ENCODE results near the gene DNAH6. TPM values are rescaled to one million over a fixed set of nuclear protein-coding genes. Genes with fewer than 3 reads are reported as not detected.

The DNAH6 gene
- total RNA-seq, 1 experiment from 2014 or later = 0.26 TPM

DNA sequence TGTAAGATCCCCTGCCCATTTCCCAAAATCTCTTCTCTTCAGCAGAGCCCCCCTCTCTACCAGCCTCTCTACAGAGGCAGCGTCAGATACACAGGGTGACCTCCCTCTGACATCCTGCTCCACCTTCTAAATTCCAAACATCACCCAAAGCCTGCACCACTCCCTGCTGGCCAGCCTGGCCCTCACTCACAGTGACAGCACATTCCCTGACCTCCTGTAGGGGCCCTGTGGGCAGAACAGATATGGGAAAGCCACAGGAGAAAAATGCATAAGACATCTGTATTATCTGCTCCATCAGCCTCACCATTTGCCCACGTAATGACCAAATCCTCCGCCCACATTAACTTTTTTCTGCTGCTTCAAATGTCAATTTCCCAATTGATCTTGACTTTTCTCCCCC, 324.0 kb downstream of the DNAH6 start:
- Histone ChIP-seq H2BK12ac (ENCODE audit: insufficient read length, low read depth, low read length) (no peak overlapping the region), H3K56ac (ENCODE audit: insufficient read length, low read depth, low read length) (no peak overlapping the region), H3K9ac (ENCODE audit: extremely low read depth, insufficient read length, low read length) (no peak overlapping the region), H3K9me3 (ENCODE audit: control insufficient read depth, low read depth, low read length) (no peaks in the 10 kb centered on the region), H4K91ac (ENCODE audit: insufficient read length, low read depth, low read length) (no peak overlapping the region), H2BK5ac (ENCODE audit: insufficient read length, low read length) (no peak overlapping the region), H3K18ac (ENCODE audit: insufficient read length, low read depth, low read length) (no peak overlapping the region), H3K4me1 (ENCODE audit: insufficient read depth, low read length) (no peaks in the 10 kb centered on the region), H2AK5ac (ENCODE audit: insufficient read length, low read length) (no peak overlapping the region), H3T11ph (ENCODE audit: low read length) (no peak overlapping the region), H4K8ac (replicated peaks; ENCODE audit: insufficient read length, low read depth, low read length) (no peak overlapping the region), H3K14ac (ENCODE audit: insufficient read depth, low read length) (no peak overlapping the region), H2BK20ac (ENCODE audit: low read depth, low read length, poor library complexity, severe bottlenecking) (no peak overlapping the region), H3K79me2 (ENCODE audit: insufficient read depth, low read length) (no peaks in the 10 kb centered on the region), H3K79me1 (ENCODE audit: insufficient read depth, low read depth, low read length, poor library complexity, severe bottlenecking) (no peaks in the 10 kb centered on the region), H2BK120ac (ENCODE audit: low read depth, low read length, poor library complexity, severe bottlenecking) (no peak overlapping the region), H4K5ac (ENCODE audit: insufficient read length, low read depth, low read length) (no peak overlapping the region), H2BK15ac (ENCODE audit: low read depth, low read length) (no peak overlapping the region), H3K4ac (ENCODE audit: low read depth, low read length) (no peak overlapping the region), H3K27me3 (ENCODE audit: insufficient read depth, low read length) (no peaks in the 10 kb centered on the region), H3K4me2 (ENCODE audit: insufficient read depth, insufficient read length, low read length) (no peak overlapping the region), H2AFZ (ENCODE audit: low read length) (no peak overlapping the region), H4K20me1 (ENCODE audit: control insufficient read depth, insufficient read depth, insufficient read length) (no peaks in the 10 kb centered on the region), H3K23ac (ENCODE audit: insufficient read length, low read depth, low read length) (no peak overlapping the region), H3K27ac (ENCODE audit: insufficient read length, low read depth, low read length) (no peak overlapping the region), H3K23me2 (ENCODE audit: insufficient read length, low read depth, low read length, poor library complexity, severe bottlenecking) (no peaks in the 10 kb centered on the region)
- H3K27ac Mint-ChIP-seq = peak overlapping the region in 1 of 3 experiments; percentile 2; a peak in 1 of 7 replicates
- TF ChIP-seq, protein P1, sequence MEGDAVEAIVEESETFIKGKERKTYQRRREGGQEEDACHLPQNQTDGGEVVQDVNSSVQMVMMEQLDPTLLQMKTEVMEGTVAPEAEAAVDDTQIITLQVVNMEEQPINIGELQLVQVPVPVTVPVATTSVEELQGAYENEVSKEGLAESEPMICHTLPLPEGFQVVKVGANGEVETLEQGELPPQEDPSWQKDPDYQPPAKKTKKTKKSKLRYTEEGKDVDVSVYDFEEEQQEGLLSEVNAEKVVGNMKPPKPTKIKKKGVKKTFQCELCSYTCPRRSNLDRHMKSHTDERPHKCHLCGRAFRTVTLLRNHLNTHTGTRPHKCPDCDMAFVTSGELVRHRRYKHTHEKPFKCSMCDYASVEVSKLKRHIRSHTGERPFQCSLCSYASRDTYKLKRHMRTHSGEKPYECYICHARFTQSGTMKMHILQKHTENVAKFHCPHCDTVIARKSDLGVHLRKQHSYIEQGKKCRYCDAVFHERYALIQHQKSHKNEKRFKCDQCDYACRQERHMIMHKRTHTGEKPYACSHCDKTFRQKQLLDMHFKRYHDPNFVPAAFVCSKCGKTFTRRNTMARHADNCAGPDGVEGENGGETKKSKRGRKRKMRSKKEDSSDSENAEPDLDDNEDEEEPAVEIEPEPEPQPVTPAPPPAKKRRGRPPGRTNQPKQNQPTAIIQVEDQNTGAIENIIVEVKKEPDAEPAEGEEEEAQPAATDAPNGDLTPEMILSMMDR (conservative IDR thresholded peaks at IDR 0.05) = no peak
- H3K4me3 Mint-ChIP-seq = no peak overlapping the region
- peaks cover 8 to 12% of the 10 kb centered on the region in 2 experiments for H3K4me1 Mint-ChIP-seq
- H3K9me3 Mint-ChIP-seq = peaks cover 15% of the 10 kb centered on the region in 2 experiments
- H3K36me3 Mint-ChIP-seq (ENCODE audit: insufficient read depth in 1 of 3, low read depth in 3 of 3) = peaks cover 6 to 15% (median 8%) of the 10 kb centered on the region in 3 experiments
- DNase-seq = no peak
- peaks cover 24% of the 10 kb centered on the region for H3K27me3 Mint-ChIP-seq (ENCODE audit: low read depth)
- no CpG with 5 or more reads among the region's 3 CpGs for WGBS (ENCODE audit: extremely low coverage, insufficient read length, low lambda C conversion rate)
